HCT116 (cell line): ENCODE data around the gene RAB11FIP2. TPM values are rescaled to one million over a fixed set of nuclear protein-coding genes. Genes with fewer than 3 reads are reported as not detected.
A peak's percentile ranks its signal among the peaks of the same experiment; 100 is the strongest.

Source experiments
- ATAC-seq: fragments of 200-7000 bp; cut with Tn5 transposase; 2 replicates; pipeline ENCODE4 v1.9.1; 2020; ENCODE audit warnings: mild to moderate bottlenecking, moderate library complexity
- BruUV-seq: library from RNA; stranded (reverse); fragments of 400-500 nt; replicated peaks from 2 replicates; lab custom pipeline; 2021; lab: Mats Ljungman, UMichigan
- CTCF ChIA-PET: fragments of 300-600 bp; sonication (Branson Sonifier 250); formaldehyde crosslinking; loops from one replicate; lab custom pipeline; 2021; ENCODE audit warnings: antibody characterized with exemption; lab: Charles Lee
- POLR2A ChIA-PET: fragments of 300-600, 350-600 bp; sonication (Branson Sonifier 250); formaldehyde crosslinking; loops from one replicate; lab custom pipeline; 2021; ENCODE audit warnings: antibody characterized with exemption; lab: Charles Lee
- RAD21 ChIA-PET, 2 experiments: fragments of 300-600 bp; sonication (Branson Sonifier 250); formaldehyde crosslinking; loops; one replicate each; lab custom pipeline; 2023; ENCODE audit warnings: low total read pairs in 2 of 2; ENCODE audit not compliant: uncharacterized antibody in 2 of 2, unreplicated experiment in 2 of 2, low non-redundant PET in 1 of 2; lab: Charles Lee
- DNase-seq: peaks from one replicate; pipeline ENCODE4 v3.0.0-alpha.2; 2010; ENCODE audit warnings: low read depth, low spot score
- H2AFZ ChIP-seq: fragments of 200-600 bp; shearing (Covaris generic), sonication (generic); 2 replicates; pipeline ENCODE4 v1.6.1; 2017; ENCODE audit warnings: low read depth, mixed run types, mixed read lengths, antibody characterized with exemption, low read length; ENCODE audit not compliant: poor library complexity, severe bottlenecking
- H3K27ac ChIP-seq: 2 replicates; pipeline ENCODE4 v1.5.1; 2012; ENCODE audit warnings: low read depth, low read length
- H3K27me3 ChIP-seq: fragments of 200-600 bp; sonication (generic); 2 replicates; pipeline ENCODE4 v1.6.1; 2016; ENCODE audit warnings: mixed run types, low read length, mixed read lengths; ENCODE audit not compliant: insufficient read depth
- H3K36me3 ChIP-seq, 2 experiments: fragments of 200-500 bp in 1 of 2; fragments of 200-600 bp in 1 of 2; sonication (Bioruptor generic) in 1 of 2; sonication (generic) in 1 of 2; 2 replicates each; pipeline versions ENCODE4 v1.5.1 to v1.6.1; 2014 to 2016; ENCODE audit warnings: low read length in 2 of 2, inconsistent platforms in 1 of 2, mixed read lengths in 1 of 2, mixed run types in 1 of 2; ENCODE audit not compliant: insufficient read depth in 2 of 2, control insufficient read depth in 1 of 2
- H3K4me1 ChIP-seq, 2 experiments: fragments of 200-600 bp in 1 of 2; sonication (generic) in 1 of 2; 2 replicates each; pipeline versions ENCODE4 v1.5.1 to v1.6.1; 2012 to 2017; ENCODE audit warnings: low read length in 2 of 2, inconsistent platforms in 1 of 2, mild to moderate bottlenecking in 1 of 2, mixed read lengths in 1 of 2, mixed run types in 1 of 2, moderate library complexity in 1 of 2; ENCODE audit not compliant: insufficient read depth in 2 of 2, control insufficient read depth in 1 of 2
- H3K4me2 ChIP-seq: fragments of 200-600 bp; sonication (generic); 2 replicates; pipeline ENCODE4 v1.6.1; 2017; ENCODE audit warnings: mixed run types, low read length, mixed read lengths
- H3K4me3 ChIP-seq, 2 experiments: fragments of 200-600 bp in 1 of 2; sonication (generic) in 1 of 2; replicated peaks in 1 of 2; 2 replicates each; pipeline ENCODE4 v1.5.1; 2011 to 2016; ENCODE audit warnings: low read length in 2 of 2, control low read depth in 1 of 2, low read depth in 1 of 2, mild to moderate bottlenecking in 1 of 2, mixed read lengths in 1 of 2, mixed run types in 1 of 2
- H3K79me2 ChIP-seq: fragments of 200-600 bp; sonication (generic); 2 replicates; pipeline ENCODE4 v1.6.1; 2017; ENCODE audit warnings: mild to moderate bottlenecking, mixed run types, low read length, moderate library complexity, mixed read lengths; ENCODE audit not compliant: insufficient read depth
- H3K9ac ChIP-seq: fragments of 200-600 bp; sonication (generic); 2 replicates; pipeline ENCODE4 v1.6.1; 2016; ENCODE audit warnings: low read length, mixed read lengths
- H3K9me2 ChIP-seq: fragments of 200-600 bp; sonication (generic), shearing (Covaris generic); 2 replicates; pipeline ENCODE4 v1.6.1; 2017; ENCODE audit warnings: mixed run types, mild to moderate bottlenecking, moderate library complexity; ENCODE audit not compliant: insufficient read depth
- H3K9me3 ChIP-seq, 2 experiments: fragments of 200-500 bp in 1 of 2; fragments of 200-600 bp in 1 of 2; sonication (Bioruptor generic) in 1 of 2; sonication (generic) in 1 of 2; 2 replicates each; pipeline ENCODE4 v1.6.1; 2014 to 2017; ENCODE audit warnings: low read length in 2 of 2, mixed read lengths in 2 of 2, inconsistent platforms in 1 of 2, low read depth in 1 of 2, mild to moderate bottlenecking in 1 of 2, mixed run types in 1 of 2, moderate library complexity in 1 of 2; ENCODE audit not compliant: control insufficient read depth in 1 of 2, insufficient read depth in 1 of 2
- H4K20me1 ChIP-seq: fragments of 200-600 bp; sonication (generic), shearing (Covaris generic); 2 replicates; pipeline ENCODE4 v1.6.1; 2017; ENCODE audit warnings: mixed run types, mild to moderate bottlenecking, moderate library complexity; ENCODE audit not compliant: insufficient read depth
- POLR2AphosphoS5 ChIP-seq: IDR thresholded peaks from 2 replicates; pipeline ENCODE4 v1.6.1; 2011; ENCODE audit warnings: mild to moderate bottlenecking, low read depth, low read length, moderate library complexity
- RAD21 ChIP-seq: IDR thresholded peaks from 2 replicates; pipeline ENCODE4 v1.6.1; 2012; ENCODE audit warnings: low read depth, mild to moderate bottlenecking
- SIN3A ChIP-seq: IDR thresholded peaks from 2 replicates; pipeline ENCODE4 v1.6.1; 2012; ENCODE audit warnings: low read depth
- ZNF274 ChIP-seq: fragments of 200-500 bp; sonication (Bioruptor generic); IDR thresholded peaks from 2 replicates; pipeline ENCODE4 v1.6.1; 2014; ENCODE audit warnings: mild to moderate bottlenecking, low read depth, low read length, inconsistent platforms
- intact Hi-C: fragments of 100-400 bp; cut with micrococcal nuclease; formaldehyde crosslinking; loops from 2 replicates; pipeline ENCODE4 v1.10.0; 2022
- total RNA-seq: library from RNA; stranded (reverse); gene quantifications from one replicate; pipeline ENCODE4 v1.2.1, GENCODE V29; 2021; ENCODE audit not compliant: unreplicated experiment
- TF ChIP-seq, protein P1 (sequence below): IDR thresholded peaks from 2 replicates; pipeline ENCODE4 v1.6.1; 2012

RAB11FIP2 gene
- total RNA-seq, 1 experiment from 2014 or later: 16.8 TPM

DNA sequence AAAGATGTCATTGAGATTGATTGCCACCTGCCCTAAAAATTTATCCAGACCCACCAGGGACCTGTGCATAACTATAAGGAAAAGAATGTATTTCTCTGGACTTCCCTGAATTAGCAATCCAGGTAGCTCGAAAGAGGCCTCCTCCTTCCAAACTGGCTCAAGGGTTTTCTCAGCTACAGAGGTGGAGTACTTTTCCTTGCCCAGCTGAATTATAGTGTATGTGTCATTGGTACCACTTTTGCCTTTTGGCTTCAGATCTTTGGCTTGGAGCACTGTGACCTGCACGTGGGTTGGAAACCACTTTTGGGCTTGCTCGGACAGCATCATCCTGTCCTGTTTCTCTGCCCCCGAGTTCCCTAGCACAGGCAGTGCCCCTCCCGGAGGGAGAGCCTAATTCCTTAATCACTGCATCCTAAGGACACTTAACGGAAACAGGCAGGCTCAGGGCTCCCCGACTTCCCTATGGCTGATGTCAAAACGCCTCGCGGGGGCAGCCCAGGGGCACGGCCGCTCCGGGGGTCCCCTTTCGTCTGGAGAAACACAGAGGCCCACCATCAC, 825 bp downstream of the RAB11FIP2 start:
- peak overlapping the region; percentile 90 for H3K27ac ChIP-seq
- no peak for TF ChIP-seq RAD21
- TF ChIP-seq, protein P1, sequence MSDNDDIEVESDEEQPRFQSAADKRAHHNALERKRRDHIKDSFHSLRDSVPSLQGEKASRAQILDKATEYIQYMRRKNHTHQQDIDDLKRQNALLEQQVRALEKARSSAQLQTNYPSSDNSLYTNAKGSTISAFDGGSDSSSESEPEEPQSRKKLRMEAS: peak; percentile 52; the same call in 1 of the 2 replicates
- TF ChIP-seq SIN3A: 0 out of 2 replicates have a peak, but pooled peaks have one; percentile 7
- TF ChIP-seq POLR2AphosphoS5: no peak
- ATAC-seq (peak; percentile 36), DNase-seq (peak; percentile 12)
- H3K4me1 ChIP-seq: peaks cover 13 to 20% of the 10 kb centered on the region in 2 experiments; a peak in 3 of 4 replicates
- no peaks in the 10 kb centered on the region for H3K9me3 ChIP-seq
- CTCF ChIA-PET: no interaction called here
- H3K4me2 ChIP-seq: peak overlapping the region; percentile 89
- H3K9ac ChIP-seq: peak overlapping the region; percentile 74
- RAD21 ChIA-PET: no interaction called here
- H3K79me2 ChIP-seq: peaks cover 51% of the 10 kb centered on the region
- H4K20me1 ChIP-seq: no peaks in the 10 kb centered on the region
- intact Hi-C loops: no loop called here
- no peak overlapping the region for H2AFZ ChIP-seq
- no peaks in the 10 kb centered on the region for H3K9me2 ChIP-seq
- peak overlapping the region; percentile 72 to 74 for H3K4me3 ChIP-seq
- H3K27me3 ChIP-seq: no peaks in the 10 kb centered on the region
- POLR2A ChIA-PET: interaction anchor here (0.6 kb wide), 1 partner anchor 1611 kb away, joined by 3 read pairs; no protein-coding TSS in a partner anchor
- H3K36me3 ChIP-seq: no peaks in the 10 kb centered on the region
- no TSS peak for BruUV-seq

DNA sequence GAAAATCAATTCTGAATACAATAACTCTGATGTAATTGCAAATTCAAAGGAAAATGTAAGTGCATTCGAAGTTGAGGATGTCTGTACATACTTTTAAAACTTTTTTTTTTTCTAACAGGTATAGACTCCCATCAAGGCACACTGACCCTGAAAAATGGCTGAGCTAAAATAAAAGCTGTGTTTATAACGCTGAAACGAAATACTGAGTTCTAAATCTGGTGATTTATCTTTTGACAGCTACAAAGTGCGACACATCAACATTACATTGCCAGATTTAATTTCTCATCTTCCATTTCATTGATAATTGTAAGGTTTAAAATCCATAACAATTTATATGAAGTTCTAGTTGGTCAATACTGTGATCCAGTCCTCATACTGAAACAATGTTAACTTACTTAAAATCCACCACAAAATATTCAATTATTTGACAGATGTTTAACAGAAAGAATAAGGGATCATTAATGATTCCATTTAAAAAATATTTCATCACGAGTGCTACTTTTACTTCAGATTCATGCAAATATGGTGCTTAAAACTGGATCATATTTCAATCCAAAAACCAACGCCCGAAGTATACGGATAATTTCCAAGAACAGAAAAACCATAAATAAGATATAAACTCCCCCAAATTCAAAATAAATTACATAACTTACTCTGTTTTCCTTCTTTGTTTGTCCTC, 1.4 kb downstream of the RAB11FIP2 start:
- H2AFZ ChIP-seq: no peak overlapping the region
- H3K9ac ChIP-seq: peak overlapping the region; percentile 74
- H3K9me3 ChIP-seq: no peaks in the 10 kb centered on the region
- ChIA-PET CTCF (no interaction called here), RAD21 (no interaction called here), POLR2A (no interaction called here)
- no peak for TF ChIP-seq ZNF274
- DNase-seq (no peak), ATAC-seq (no peak)
- H3K27ac ChIP-seq: peak overlapping the region; percentile 90; the same call in 1 of the 2 replicates
- no peaks in the 10 kb centered on the region for H3K27me3 ChIP-seq
- peak overlapping the region; percentile 72 to 74 for H3K4me3 ChIP-seq
- H3K9me2 ChIP-seq: no peaks in the 10 kb centered on the region
- H3K4me2 ChIP-seq: peak overlapping the region; percentile 89
- TSS peak; percentile 38 for BruUV-seq
- no peaks in the 10 kb centered on the region for H4K20me1 ChIP-seq
- peaks cover 57% of the 10 kb centered on the region for H3K79me2 ChIP-seq
- intact Hi-C loops: no loop called here
- H3K36me3 ChIP-seq: no peaks in the 10 kb centered on the region
- H3K4me1 ChIP-seq: peaks cover 13 to 20% of the 10 kb centered on the region in 2 experiments; a peak in 3 of 4 replicates
